GM03348 (cell line): ENCODE measurements around the gene LRRC25.
"Not testable (repeated sequence)": the region's sequence is repeated elsewhere in the genome, so short reads cannot be mapped to it uniquely, and the experiment has no call there.

Experiments used
- DNase-seq: peaks from one replicate; pipeline ENCODE4 v3.0.0; 2012; ENCODE audit warnings: low spot score

The LRRC25 gene

DNA sequence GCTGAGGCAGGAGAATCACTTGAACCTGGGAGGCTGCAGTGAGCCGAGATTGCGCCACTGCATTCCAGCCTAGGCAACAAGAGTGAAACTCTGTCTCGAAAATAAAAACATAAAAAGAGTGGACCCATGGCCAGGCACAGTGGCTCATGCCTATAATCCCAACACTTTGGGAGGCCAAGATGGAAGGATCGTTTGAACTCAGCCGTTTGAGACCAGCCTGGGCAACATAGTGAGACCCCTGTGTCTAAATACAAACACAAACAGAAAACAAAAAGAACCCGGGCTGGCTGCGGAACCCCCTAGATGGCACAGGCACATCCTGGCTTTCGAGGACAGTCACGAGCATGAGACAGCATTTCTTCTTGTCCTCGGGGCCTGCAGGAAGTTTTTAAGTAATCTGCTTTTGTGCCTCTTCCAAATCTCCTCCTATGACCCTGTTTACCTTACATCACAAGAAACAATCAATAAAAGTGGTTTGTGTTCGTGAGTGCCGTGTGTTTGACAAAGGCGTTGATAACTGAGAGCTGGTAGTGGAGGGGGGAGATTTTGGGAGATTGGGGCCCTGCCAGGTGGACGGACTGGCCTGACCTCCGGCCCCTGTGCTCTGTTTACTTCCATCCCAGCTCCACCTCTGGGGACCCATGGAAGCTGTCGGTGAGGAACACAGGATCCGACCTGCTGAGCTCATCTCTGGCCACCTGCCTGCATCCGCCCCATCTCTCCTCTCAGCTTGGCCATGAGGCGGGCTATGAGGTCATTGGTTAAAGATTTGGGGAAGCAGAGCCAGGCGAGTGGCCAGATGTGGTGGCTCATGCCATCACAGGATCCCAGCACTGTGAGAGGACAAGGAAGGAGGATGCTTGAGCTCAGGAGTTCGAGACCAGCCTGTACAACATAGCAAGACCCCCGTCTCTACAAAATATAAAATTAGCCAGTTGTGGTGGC is 17.3 kb downstream of the LRRC25 start:
- peak; percentile 89 for DNase-seq

- no peak for DNase-seq
Measured at GRCh38 chr19:18377026-18377425, 20.4 kb downstream of the LRRC25 start.

DNA sequence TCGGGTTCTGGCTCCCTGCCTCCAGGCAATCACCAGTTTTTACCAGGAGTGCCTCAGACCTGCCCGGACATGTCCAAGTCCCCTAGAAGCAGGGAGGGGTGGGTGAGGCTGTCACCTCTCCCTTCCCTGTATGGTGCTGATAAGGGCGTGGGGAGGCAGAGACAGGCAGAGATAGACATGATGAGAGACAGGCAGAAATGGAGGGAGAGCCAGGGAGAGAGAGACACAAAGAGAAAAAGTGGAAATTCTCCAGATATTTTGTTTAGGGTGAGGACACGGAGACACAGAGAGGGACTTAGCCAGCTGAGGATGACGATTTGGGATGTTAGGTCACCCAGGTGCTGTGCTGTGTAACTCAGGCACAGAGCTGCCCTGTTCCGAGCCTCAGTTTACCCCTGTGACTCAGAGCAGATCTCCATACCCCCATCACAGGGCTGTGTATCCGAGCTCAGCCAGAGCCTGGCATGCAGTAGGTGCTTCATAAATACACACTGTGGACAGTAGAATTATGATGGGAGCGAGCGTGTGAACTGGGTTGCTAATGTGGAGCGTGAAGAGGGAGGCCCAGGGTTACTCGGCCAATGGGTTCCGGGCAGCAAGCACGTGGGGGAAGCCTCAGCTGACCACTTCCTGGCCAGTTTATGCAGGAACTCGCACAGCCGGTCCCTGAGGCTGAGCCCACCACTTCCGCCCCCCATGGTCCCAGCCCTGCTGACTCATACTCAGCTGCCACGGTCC is 23.4 kb downstream of the LRRC25 start:
- peak; percentile 95 for DNase-seq

DNA sequence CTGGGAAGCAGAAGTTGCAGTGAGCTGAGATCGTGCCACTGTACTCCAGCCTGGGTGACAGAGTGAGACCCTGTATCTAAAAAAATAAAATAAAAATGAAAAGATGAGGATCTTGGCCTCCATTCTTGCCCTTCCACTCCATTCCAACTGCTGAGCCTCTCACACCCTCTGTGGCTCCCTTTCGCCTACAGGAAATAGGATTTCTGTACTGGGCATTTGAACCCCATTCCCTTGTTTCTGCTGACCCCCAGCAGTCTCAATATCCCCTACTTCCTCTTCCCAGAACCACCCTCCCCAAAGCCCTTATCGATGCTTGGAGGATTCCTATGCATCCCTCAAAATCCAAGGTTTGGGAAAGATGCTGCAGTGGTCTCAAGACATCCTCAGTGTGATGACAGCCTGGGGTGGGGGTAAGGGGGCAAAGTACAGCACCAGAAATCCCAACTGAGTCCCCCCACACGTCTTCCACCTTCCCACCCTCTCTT is 24.0 kb downstream of the LRRC25 start:
- DNase-seq: no peak

DNA sequence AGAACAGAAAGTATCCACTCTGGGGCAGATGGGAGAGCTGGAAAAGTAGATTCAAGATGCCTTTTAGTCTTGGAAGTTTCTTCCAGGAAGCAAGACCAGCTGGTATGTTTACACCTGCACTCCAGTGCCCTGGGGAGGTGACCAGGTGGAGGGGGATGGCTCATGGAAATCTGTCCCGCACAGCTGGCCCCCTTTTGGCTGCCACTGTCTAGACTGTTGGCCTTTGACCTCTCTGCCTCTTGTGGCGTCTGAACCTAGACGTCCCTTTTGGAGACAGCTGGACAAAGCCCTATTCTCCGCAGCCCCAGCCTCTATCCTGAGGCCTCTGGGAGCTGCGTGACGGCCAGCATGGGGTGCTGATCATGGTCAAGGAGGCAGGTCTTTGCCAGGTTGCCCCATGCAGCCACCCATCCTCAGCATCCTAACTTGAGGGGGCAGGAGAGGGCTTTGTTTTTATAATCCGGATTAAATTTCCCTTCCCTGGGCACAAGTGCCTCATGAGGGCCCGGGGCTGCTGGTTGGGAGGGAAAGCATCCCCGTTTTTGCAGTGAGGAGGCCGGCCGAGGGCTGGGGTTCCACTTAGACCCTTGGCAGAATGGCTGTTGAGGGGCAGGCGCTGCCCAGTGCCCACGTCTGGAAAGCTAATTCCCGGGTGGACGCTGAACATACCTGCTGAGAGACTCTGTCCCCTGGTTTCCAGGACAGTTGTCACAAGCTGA is 28.8 kb downstream of the LRRC25 start:
- DNase-seq: no peak

GRCh38 chr19:18366021-18366435 is 31.4 kb downstream of the LRRC25 start:
- no peak for DNase-seq

DNA sequence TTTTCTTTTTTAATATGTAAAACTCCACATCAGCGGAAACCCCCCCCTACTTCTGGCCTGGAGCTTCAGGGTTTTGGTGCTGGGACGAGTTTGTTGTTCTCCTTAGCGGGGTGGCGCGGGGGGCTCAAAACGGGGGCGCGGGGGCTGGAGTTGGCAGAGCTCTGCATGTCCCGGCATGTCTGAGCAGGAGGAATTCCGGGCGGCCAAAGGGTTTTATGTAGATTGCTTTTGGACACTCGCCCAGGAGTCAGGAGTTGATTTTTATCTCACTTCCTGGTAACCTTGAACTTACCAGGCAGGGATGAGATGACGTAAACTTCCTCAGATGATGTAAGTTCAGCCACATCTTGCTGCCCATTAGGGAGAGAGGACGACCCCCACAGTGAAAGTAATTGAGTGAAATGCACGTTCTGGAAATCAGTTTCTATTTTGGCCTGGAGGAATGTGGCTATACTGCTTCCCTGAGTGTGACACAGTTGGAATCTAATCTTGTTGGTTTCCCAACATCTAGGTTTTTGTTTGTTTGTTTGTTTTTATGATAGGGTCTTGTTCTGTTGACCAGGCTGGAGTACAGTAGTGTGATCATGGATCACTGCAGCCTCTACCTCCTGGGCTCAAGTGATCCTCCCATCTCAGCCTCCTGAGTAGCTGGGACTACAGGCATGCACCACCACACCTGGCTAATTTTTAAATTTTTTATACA is 32.4 kb downstream of the LRRC25 start:
- DNase-seq: peak; percentile 78

- DNase-seq: not testable (repeated sequence)
Measured at GRCh38 chr19:18364277-18364825, 33.1 kb downstream of the LRRC25 start.

- no peak for DNase-seq
Measured at GRCh38 chr19:18363787-18364186, 33.6 kb downstream of the LRRC25 start.

GRCh38 chr19:18362934-18363542 is 34.4 kb downstream of the LRRC25 start:
- no peak for DNase-seq

GRCh38 chr19:18361646-18362045 is 35.8 kb downstream of the LRRC25 start:
- no peak for DNase-seq

- DNase-seq: no peak
Measured at GRCh38 chr19:18357041-18357440, 40.4 kb downstream of the LRRC25 start.

GRCh38 chr19:18354743-18355142 is 42.7 kb downstream of the LRRC25 start:
- not testable (repeated sequence) for DNase-seq

- no peak for DNase-seq
Measured at GRCh38 chr19:18353378-18354005, 43.9 kb downstream of the LRRC25 start.

DNA sequence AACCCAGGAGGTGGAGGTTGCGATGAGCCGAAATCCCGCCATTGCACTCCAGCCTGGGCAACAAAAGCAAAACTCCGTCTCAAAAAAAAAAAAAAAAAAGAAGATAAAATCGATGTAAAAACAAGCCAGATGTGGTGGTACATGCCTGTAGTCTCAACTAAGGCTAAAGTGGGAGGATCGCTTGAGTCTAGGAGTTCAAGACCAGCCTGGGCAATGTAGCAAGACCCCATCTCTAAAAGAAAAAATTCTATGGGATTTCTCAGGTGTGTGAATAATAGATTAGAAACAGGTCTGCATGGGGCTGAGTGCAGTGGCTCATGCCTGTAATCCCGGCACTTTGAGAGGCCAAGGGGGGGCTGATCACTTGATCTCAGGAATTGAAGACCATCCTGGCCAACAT is 45.9 kb downstream of the LRRC25 start:
- no peak for DNase-seq

- no peak for DNase-seq
Measured at GRCh38 chr19:18350490-18350889, 46.9 kb downstream of the LRRC25 start.

DNA sequence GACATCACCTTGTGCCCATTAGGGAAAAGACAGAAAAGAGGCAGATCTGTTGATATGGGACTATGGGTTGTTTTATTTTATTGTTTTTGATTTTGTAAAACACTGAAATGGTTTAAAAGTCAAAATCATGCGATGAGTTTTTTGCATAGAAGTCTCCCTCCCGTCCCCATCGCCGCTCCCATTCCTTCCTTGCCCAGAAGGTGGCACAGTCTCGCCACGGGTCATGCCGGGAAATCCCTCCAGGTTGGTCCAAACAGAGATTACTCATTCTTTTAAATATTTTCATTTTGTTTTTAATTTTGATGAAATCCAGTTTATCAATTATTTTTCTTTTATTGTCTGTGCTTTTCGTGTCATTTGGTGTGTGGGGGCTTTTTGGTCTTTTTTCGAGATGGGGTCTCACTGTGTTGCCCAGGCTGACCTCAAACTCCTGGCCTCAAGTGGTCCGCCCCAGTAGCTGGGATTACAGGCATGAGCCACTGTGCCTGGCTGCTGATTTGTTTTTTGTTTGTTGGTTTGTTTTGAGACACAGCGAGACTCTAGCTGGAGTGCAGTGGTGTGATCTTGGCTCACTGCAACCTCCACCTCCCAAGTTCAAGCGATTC is 47.8 kb downstream of the LRRC25 start:
- peak; percentile 88 for DNase-seq

GRCh38 chr19:18348818-18349339 is 48.5 kb downstream of the LRRC25 start:
- DNase-seq: not testable (repeated sequence)

GRCh38 chr19:18348171-18348570 is 49.3 kb downstream of the LRRC25 start:
- DNase-seq: no peak

- DNase-seq: no peak
Measured at GRCh38 chr19:18346091-18346490, 51.3 kb downstream of the LRRC25 start.
